ENCODE data around the gene PCGF6.
"Not testable (repeated sequence)": the region's sequence is repeated elsewhere in the genome, so short reads cannot be mapped to it uniquely, and the experiment has no call there.

The PCGF6 gene

GRCh38 chr10:103316087-103316486 is 34.9 kb downstream of the PCGF6 start:
- DNase-seq = no peak

GRCh38 chr10:103310197-103310596 is 40.7 kb downstream of the PCGF6 start:
- DNase-seq = no peak

GRCh38 chr10:103307594-103307993 is 43.3 kb downstream of the PCGF6 start:
- DNase-seq = no peak

GRCh38 chr10:103295374-103296015 is 55.4 kb downstream of the PCGF6 start:
- no peak for DNase-seq

GRCh38 chr10:103291588-103291987 is 59.4 kb downstream of the PCGF6 start:
- DNase-seq = no peak

- DNase-seq = no peak
Observed at GRCh38 chr10:103287992-103288391, 62.9 kb downstream of the PCGF6 start.

GRCh38 chr10:103284170-103284569 is 66.8 kb downstream of the PCGF6 start:
- no peak for DNase-seq

GRCh38 chr10:103282961-103283360 is 68.0 kb downstream of the PCGF6 start:
- DNase-seq = no peak

GRCh38 chr10:103281753-103282152 is 69.2 kb downstream of the PCGF6 start:
- no peak for DNase-seq

- DNase-seq = no peak
Observed at GRCh38 chr10:103280506-103280905, 70.4 kb downstream of the PCGF6 start.

GRCh38 chr10:103280031-103280430 is 70.9 kb downstream of the PCGF6 start:
- no peak for DNase-seq

GRCh38 chr10:103278862-103279298 is 72.1 kb downstream of the PCGF6 start:
- DNase-seq = peak; percentile 54 to 70

GRCh38 chr10:103278537-103278823 is 72.5 kb downstream of the PCGF6 start:
- no peak for DNase-seq

- DNase-seq = no peak
Observed at GRCh38 chr10:103277713-103278536, 73.0 kb downstream of the PCGF6 start.

- DNase-seq = peak; percentile 20 to 51
Observed at GRCh38 chr10:103276896-103277712, 73.8 kb downstream of the PCGF6 start, which contains the start of gene INA. INA (plus strand) TSS chr10:103277138; CDS start chr10:103277212, 74 bp downstream.

GRCh38 chr10:103276251-103276895 is 74.6 kb downstream of the PCGF6 start:
- DNase-seq = no peak

GRCh38 chr10:103273041-103273441 is 77.9 kb downstream of the PCGF6 start:
- DNase-seq = no peak

GRCh38 chr10:103265717-103266329 is 85.1 kb downstream of the PCGF6 start:
- DNase-seq = peak; percentile 33 to 39

GRCh38 chr10:103262229-103262628 is 88.7 kb downstream of the PCGF6 start:
- no peak for DNase-seq

GRCh38 chr10:103259989-103260388 is 91.0 kb downstream of the PCGF6 start:
- DNase-seq = no peak

GRCh38 chr10:103258928-103259327 is 92.0 kb downstream of the PCGF6 start:
- not testable (repeated sequence) for DNase-seq

- no peak for DNase-seq
Observed at GRCh38 chr10:103257812-103258211, 93.1 kb downstream of the PCGF6 start.

- no peak for DNase-seq
Observed at GRCh38 chr10:103256613-103257012, 94.3 kb downstream of the PCGF6 start.
